ENCODE results near the gene DENND5B. TPM values are rescaled to one million over a fixed set of nuclear protein-coding genes. Genes with fewer than 3 reads are reported as not detected.
"Not testable (repeated sequence)": the region's sequence is repeated elsewhere in the genome, so short reads cannot be mapped to it uniquely, and the experiment has no call there.

Gene DENND5B
- total RNA-seq, 2 donors from 2014 or later: 6.9 to 32.3 TPM

DNA sequence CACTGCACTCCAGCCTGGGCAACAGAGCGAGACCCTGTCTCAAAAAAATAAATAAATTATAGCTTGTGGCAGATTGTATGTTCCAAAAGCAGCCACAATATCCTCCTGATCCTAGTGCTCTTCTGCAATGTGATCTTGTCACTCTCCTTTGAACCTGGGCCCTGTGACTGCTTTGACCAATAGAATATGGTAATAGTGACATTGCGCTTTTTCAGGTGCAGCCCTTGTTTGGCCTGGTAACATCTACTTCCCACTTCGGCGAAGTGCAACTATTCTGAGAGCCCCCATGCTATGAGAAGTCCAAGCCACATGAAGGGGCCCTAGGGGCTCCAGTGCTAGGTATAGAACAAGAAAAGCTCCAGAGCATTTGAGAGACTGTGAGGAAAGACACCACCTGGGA is 31.1 kb upstream of the DENND5B start:
- no peak for DNase-seq (ENCODE audit: low spot score)
- 98% methylated on average over 4 of the region's 4 CpGs for WGBS
- Histone ChIP-seq H3K4me1 (replicated peaks) (no peaks in the 10 kb centered on the region), H3K36me3 (no peaks in the 10 kb centered on the region), H3K9me3 (no peaks in the 10 kb centered on the region), H3K27me3 (replicated peaks; ENCODE audit: insufficient read depth) (no peaks in the 10 kb centered on the region), H3K4me3 (no peak overlapping the region), H3K27ac (no peak overlapping the region)
- TF ChIP-seq POLR2A (IDR thresholded peaks at IDR 0.05) (no peak), POLR2AphosphoS5 (IDR thresholded peaks at IDR 0.05) (no peak)
- TF ChIP-seq, protein P1, sequence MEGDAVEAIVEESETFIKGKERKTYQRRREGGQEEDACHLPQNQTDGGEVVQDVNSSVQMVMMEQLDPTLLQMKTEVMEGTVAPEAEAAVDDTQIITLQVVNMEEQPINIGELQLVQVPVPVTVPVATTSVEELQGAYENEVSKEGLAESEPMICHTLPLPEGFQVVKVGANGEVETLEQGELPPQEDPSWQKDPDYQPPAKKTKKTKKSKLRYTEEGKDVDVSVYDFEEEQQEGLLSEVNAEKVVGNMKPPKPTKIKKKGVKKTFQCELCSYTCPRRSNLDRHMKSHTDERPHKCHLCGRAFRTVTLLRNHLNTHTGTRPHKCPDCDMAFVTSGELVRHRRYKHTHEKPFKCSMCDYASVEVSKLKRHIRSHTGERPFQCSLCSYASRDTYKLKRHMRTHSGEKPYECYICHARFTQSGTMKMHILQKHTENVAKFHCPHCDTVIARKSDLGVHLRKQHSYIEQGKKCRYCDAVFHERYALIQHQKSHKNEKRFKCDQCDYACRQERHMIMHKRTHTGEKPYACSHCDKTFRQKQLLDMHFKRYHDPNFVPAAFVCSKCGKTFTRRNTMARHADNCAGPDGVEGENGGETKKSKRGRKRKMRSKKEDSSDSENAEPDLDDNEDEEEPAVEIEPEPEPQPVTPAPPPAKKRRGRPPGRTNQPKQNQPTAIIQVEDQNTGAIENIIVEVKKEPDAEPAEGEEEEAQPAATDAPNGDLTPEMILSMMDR (IDR thresholded peaks at IDR 0.05): no peak
- intact Hi-C loops (cut with DNase I): no loop called here

DNA sequence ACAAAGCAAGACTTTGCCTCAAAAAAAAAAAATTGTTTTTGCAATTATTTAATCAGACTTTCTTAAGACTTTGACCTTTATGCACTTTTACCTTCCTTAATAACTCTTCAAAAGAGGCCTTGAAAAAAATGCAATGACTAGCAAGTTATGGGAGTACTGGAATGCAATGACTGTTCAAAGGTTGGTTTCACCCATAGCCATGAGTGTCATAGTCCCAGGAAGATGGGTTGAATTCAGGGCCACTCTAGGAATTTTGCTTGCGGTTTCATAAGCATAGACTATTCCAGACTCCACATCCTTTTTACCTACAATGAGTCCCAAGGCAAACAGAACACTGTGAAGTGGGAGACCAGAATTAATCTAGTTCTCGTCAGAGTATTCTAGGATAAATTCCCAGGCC is 29.4 kb upstream of the DENND5B start:
- H3K9me3 ChIP-seq: no peaks in the 10 kb centered on the region
- H3K36me3 ChIP-seq: no peaks in the 10 kb centered on the region
- no peak for DNase-seq (ENCODE audit: low spot score)
- TF ChIP-seq POLR2AphosphoS5 (IDR thresholded peaks at IDR 0.05) (no peak), POLR2A (IDR thresholded peaks at IDR 0.05) (no peak)
- TF ChIP-seq, protein P1 (IDR thresholded peaks at IDR 0.05): no peak
- H3K27me3 ChIP-seq (replicated peaks; ENCODE audit: insufficient read depth): no peaks in the 10 kb centered on the region
- H3K4me3 ChIP-seq: no peak overlapping the region
- intact Hi-C loops (cut with DNase I): no loop called here
- WGBS: 93% methylated on average over 2 of the region's 2 CpGs
- H3K4me1 ChIP-seq (replicated peaks): no peaks in the 10 kb centered on the region
- no peak overlapping the region for H3K27ac ChIP-seq

DNA sequence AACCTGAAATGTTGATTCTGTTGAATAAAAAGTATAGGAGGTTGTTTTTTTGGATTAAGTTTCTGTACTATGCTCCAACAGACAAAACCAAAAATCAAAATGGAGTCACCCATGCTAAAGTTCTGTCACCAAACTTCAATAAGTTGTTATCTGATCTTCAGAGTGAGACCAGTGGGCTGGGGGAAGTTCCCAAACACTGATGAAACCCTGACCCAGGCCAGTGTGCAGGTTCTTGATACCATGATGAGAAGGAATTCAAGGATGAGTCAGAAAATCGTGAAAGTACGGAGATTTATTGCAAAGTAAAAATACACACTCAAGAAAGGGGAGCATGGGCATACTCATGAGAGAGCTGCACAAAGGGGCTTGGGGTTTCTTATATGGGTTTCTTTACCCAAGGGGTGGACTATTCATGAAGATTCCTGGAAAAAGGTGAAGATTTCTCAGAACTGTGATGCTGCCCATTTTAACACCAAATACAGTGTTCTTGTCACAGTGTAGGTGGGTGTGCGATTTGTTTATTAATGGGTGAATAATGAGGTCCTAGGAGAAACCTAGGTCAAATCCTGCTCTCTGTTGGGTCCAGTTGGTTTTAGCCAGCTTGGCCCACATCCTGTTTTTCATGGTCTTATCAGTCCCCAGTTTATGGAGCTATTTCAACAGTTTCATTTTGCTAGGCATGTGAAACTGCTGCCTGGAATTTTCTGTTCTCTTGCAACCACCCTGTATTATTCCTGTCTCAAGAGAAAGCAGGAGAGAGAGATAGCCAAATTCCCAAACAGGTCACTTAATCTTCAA is 27.5 kb upstream of the DENND5B start:
- WGBS: 71% methylated on average over 3 of the region's 3 CpGs
- H3K27me3 ChIP-seq (replicated peaks; ENCODE audit: insufficient read depth): no peaks in the 10 kb centered on the region
- H3K4me1 ChIP-seq (replicated peaks): no peaks in the 10 kb centered on the region
- no peak for DNase-seq (ENCODE audit: low spot score)
- no peaks in the 10 kb centered on the region for H3K9me3 ChIP-seq
- intact Hi-C loops (cut with DNase I): no loop called here
- TF ChIP-seq POLR2A (IDR thresholded peaks at IDR 0.05) (no peak), POLR2AphosphoS5 (IDR thresholded peaks at IDR 0.05) (no peak)
- TF ChIP-seq, protein P1 (IDR thresholded peaks at IDR 0.05): no peak
- H3K36me3 ChIP-seq: no peaks in the 10 kb centered on the region
- H3K4me3 ChIP-seq: no peak overlapping the region
- H3K27ac ChIP-seq: no peak overlapping the region

DNA sequence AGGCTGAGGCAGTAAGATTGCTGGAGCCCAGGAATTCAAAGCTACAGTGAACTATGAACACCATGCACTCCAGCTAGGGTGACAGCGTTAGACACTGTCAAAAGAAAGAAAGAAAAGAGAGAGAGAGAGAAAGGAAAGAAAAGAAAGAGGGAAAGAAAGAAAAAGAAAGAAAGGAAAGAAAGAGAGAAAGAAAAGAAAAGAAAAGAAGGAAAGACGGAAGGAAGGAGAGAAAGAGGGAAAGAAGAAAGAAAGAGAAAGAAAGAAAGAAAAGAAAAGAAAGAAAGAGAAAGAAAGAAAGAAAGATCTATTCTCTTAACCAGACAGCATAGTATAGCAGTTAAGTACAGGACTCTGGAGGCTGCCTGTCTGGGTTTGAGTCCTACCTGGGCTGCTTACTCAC is 21.9 kb upstream of the DENND5B start:
- Histone ChIP-seq H3K36me3 (no peaks in the 10 kb centered on the region), H3K4me1 (replicated peaks) (no peaks in the 10 kb centered on the region), H3K9me3 (no peaks in the 10 kb centered on the region), H3K27ac (no peak overlapping the region), H3K27me3 (replicated peaks; ENCODE audit: insufficient read depth) (no peaks in the 10 kb centered on the region), H3K4me3 (no peak overlapping the region)
- WGBS: 91% methylated on average over 2 of the region's 2 CpGs
- intact Hi-C loops (cut with DNase I): no loop called here
- DNase-seq (ENCODE audit: low spot score): no peak
- TF ChIP-seq POLR2AphosphoS5 (IDR thresholded peaks at IDR 0.05): no peak
- TF ChIP-seq, protein P1 (IDR thresholded peaks at IDR 0.05): no peak

DNA sequence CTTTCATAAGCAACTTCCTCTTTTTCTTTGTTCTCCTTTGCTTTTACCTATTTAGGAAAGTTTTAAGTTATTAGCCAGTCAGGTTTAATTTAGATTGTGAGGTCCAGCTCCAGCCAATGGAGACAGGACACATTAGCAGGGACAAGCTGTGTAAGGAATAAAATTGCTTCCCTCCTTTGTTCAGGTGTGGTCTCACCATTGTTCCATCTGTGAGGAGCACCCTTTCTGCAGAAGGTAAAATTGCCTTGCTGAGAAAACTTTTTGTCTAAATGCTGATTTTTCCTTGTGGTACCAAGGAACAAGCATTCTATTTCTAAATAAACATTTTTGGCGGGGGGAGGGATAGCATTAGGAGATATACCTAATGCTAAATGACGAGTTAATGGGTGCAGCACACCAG is 17.4 kb upstream of the DENND5B start:
- H3K27me3 ChIP-seq (replicated peaks; ENCODE audit: insufficient read depth); intact Hi-C loops (cut with DNase I); H3K36me3 ChIP-seq; H3K4me3 ChIP-seq; H3K27ac ChIP-seq; H3K9me3 ChIP-seq; DNase-seq (ENCODE audit: low spot score); H3K4me1 ChIP-seq (replicated peaks): not testable (repeated sequence)
- WGBS: 86% methylated on average over 2 of the region's 2 CpGs
